Measurements from ENCODE around the gene MAP3K3. TPM values are rescaled to one million over a fixed set of nuclear protein-coding genes. Genes with fewer than 3 reads are reported as not detected.

Gene MAP3K3
- polyA plus RNA-seq, 1 donor: 27.6 TPM

DNA sequence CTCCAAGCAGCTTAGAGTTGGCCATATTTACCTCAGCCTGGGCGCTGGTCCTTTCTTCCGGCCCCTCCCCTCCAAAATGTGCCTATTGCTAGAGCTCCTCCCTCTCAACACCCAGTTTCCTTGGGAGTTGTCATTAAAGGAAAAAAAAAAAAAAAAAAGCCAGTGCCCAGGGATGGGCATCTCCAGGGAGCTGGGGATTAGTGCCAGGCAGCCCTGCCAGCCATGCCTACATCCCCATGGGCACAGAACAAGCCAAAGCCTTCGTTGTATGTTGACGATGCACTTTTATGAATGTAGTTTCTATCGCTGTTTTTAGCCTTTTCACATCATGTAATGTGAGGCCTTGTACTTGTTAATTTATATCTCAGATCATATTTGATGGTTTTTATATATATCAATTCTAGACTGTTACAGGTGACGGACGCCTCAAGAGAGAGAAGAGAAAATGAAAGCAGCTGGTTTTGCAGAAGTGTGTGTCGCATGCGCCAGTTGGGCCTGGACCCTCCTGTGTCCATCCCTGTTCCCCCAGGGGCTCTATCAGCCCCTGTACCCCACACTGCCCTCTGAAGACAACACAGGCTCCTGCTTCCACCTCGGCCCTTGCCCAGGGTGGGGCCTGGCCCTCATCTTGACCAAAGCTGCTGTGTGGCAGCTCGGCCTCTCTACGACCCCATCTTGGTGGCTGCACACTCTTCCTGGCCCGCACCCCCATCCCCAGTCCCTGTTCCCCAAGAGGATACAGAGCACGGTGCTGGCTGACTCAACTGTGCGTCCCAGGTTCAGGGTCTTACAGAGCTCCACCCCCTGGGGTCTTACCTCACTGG lies 72.9 kb downstream of the MAP3K3 start:
- DNase-seq: no peak

DNA sequence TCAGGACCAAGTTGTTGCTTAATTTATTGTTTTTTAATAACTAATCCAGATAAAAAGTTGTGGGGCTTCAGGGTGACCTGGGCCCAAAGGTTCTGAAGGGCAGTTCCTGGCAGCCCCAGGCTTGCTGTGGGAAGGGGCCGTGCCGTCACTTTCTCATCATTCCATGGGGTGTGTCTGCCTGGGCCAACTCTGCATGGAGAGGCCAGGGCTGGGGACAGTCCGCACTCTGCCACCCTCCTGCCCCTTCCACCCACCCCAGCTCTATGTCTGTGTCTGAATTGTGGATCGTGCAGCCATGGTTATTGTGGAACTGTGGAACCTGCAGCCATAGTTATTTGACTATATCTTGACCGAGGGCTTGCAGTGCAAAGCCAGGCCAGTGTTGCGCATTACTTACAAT lies 73.7 kb downstream of the MAP3K3 start:
- DNase-seq: no peak

DNA sequence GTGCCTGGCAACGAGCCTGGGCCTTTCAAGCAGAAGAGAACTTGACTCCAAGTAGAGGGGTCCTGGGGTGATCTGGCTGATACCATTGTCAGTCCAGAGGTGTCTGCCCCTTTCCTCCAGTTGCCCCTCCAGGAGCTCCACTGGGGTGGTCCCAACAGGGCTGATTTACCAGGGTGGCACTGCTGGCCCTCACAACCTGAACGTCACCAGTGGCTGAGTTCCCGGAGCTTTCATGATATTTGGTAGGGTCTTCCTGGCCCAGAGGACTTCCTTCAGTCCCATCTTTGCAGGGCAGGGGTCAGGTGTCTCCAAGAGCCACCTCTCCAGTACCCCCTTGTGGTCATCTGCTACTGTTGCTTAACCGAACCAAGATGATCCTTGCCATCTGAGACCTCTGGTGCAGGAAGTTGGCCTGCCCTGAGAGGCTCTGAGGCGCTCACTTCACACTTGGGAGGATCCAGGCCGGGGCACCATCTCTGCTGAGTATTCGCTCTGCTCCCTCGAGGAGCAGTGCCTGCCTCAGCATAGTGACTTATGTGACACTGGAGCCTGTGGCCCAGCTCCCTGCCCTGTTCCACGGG lies 74.3 kb downstream of the MAP3K3 start:
- no peak for DNase-seq

DNA sequence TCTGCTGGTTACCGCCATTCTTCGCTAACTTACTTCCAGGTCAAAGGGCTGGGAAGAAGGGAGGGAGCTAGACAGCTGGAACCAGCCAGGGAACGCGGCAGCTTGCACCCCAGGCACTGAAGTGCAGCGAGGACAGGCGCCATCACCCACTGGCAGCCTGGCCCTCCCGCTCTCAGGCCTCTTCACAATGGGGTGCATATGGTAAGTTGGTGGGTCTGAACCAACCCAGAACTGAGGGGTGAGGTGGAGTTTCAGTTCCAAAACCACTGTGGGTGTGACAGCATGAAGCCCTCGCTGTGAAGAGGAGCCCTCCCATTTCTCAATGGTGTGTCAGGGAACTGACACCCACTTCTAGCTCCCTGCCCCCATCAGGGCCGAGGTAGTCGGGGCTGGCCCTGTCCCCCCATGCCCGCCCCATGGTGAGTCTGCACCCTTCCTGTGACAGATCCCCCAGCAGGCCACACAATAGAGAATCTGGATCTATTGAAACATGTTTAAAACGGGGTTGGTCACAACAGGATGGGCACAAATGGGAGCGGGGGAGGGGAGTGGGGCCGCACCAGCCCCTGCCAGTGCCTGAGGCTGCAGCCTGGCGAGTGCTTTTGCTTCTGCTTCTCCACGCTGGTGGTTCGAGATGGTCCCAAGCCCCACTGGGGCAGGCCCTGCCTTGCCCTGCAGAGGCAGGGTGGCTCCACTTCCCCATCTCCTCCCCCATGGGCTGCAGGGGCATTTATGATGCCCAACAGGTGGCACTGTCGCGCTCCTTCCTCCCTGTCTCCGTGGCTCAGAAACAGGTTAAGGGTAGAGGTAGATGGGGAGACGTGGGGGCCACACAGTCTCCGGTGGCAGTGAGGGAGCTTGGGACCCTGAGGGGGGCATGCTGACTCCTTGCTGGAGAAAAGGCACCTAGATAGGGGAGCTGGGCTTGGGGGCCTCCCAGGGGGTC lies 75.4 kb downstream of the MAP3K3 start:
- no peak for DNase-seq

DNA sequence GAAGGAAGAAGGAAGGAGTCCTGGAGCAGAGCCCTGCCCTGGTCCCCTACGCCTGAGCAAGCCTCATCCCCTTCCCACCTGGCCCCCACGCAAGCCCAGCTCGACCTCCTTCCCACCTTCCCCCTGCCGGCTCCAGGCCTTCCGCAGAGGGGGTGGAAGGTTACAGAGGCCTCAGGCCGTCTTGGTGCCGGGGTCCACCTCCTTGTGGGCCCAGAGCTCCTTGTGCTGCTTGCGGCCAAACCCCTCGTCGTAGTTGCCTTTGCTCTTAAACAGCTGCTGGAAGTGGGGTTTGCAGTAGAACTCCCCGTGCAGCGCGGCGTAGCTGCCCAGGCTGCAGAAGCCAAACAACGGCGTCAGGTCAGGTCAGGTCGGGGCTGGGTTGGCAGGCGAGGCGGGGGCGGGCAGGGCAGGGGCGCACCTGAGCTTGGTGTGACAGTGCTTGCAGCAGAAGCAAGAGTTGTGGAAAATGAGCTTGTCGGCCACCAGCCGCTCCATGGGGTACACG lies 76.2 kb downstream of the MAP3K3 start:
- DNase-seq: no peak

DNA sequence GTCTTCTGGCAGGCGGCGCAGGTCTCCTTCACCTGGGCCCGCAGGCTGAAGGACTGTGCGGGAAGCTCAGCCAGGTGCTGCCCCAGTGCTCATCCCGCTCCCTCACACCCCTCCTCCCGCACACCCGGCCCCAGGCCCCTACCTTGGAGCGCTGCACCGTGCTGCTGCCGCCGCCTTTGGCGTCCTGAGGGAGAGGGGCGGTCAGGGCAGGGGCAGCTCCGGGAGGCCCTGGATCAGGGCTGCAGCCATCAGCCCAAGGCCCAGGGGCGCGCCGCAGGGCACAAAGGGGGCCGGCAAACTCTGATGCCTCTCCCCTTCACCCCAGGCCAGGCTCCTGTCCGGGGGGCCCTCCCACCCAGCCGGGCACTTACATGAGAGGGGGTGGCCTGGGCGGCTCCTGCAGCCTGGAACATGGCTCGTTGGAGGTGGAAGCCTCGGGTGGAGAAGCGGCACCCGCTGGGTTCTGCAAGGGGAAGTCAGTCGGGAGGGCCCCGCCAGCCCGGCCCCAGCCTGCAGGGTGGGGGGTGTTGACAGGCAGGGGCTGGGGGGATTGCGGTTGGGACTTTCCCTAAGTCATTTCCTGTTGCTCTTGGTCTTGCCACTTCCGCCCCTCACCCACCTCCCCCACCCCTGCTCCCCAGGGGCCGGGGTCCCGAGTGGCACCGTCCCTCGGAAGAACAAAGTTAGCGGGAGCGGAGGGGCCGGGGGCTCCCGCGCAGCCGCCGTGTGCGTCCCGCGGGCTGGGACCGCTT lies 76.8 kb downstream of the MAP3K3 start:
- peak; percentile 36 for DNase-seq

DNA sequence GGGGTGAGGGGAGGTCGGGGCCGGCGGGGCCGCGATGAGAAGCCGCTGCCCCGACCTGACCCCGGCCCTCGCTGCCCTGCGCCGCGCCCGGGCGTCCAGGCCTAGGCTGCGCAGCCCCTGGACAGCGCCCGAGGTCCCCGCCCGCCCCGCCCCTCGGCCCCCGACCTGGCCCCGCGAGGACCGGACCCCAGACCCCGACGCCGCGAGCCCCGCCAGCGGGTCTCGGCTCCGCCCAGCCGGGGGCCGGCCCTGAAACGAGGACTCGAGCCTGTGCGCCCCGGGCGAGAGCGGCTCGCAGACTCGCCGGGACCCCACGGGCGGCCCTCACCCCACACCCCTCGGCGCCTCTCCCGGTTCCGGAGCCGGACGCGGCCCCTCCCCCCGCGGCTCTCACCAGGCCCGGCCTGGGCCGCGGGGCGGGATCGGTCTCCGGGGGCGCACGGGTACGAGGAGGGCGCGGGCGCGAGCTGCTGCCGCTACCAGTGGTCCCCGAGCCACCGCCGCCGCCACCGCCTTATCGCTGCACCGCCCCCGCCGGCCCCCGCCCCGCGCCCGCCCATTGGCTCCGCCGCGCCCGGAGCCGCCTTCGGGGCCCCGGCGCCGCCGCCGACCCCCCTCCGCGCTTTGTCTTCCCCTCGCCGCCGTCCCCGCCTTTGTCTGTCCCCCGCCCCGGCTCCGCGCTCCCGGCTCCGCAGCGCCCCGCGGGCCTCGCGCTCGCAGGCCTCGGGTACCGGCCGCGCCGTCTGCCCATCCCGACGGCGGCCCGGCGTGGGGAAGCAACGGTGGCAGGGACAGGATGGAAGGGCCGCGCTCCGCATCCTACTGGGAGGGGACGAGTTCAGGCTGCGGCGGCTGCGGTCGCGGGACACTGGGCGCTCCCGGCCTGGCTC lies 77.7 kb downstream of the MAP3K3 start, which contains the start of gene LIMD2:
LIMD2 (minus strand) TSS at position 488 of the 890 bp plus-strand sequence. CDS start 827 bp downstream, outside the sequence.
- peak; percentile 42 for DNase-seq

DNA sequence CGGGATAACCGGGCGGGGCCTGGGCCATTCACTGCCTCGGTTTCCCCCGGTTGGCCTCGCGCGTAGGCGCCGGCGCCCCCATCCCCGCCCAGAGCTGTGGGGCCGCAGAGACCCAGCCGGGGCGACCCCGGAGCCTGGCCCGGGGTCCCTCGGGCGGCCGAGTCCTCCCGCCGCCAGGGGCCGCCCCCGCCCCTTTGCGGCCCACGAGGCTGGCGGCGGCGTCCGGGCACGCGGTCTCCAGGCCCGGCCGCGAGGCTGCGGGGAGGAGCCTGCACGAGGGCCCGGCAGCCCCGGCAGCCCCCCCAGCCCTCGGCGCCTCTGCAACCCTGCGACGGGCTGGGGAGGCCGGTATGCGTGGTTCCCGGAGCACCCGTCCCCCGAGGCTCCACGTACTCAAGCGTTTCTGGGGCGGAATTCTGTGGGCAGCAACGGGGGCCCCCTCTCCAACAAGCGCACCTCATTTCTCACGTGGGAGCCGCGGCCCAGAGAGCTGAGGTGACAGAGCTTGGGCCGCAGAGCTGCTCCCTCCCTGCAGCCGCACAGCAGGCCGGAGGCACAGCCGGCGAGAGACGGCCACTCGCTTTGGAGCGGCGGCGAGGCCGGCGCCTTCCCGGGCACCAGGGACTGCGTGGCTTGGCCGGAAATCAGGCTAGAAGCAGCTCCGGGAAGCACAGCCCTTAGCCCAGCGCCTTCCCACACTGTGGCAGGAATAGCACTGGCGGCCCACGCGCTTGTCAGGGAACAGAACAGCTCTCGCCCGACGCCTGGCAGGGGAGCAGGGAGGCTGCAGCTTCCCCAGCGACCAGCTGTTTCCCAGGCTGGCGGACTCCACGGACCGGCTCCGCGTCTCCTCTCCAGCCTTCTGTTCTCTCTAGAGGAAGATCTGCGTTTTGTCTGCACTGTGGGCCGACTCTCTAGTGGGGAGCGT lies 78.6 kb downstream of the MAP3K3 start:
- peak; percentile 34 for DNase-seq

DNA sequence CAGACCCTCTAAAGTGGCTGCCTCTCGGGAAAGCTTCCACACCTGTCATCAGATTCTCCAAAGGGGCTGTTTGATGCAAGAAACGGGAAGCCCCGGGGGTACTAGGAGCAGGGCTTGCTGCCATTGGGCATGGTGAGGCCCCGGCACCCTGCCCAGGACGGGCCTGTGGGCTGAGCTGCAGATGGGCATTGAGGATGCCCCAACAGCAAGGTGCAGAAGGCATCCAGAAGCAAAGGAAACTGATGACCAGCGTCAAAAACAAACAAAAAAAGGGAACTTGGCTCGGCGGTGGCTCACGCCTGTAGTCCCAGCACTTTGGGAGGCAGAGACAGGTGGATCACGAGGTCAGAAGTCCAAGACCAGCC lies 79.2 kb downstream of the MAP3K3 start:
- DNase-seq: no peak

DNA sequence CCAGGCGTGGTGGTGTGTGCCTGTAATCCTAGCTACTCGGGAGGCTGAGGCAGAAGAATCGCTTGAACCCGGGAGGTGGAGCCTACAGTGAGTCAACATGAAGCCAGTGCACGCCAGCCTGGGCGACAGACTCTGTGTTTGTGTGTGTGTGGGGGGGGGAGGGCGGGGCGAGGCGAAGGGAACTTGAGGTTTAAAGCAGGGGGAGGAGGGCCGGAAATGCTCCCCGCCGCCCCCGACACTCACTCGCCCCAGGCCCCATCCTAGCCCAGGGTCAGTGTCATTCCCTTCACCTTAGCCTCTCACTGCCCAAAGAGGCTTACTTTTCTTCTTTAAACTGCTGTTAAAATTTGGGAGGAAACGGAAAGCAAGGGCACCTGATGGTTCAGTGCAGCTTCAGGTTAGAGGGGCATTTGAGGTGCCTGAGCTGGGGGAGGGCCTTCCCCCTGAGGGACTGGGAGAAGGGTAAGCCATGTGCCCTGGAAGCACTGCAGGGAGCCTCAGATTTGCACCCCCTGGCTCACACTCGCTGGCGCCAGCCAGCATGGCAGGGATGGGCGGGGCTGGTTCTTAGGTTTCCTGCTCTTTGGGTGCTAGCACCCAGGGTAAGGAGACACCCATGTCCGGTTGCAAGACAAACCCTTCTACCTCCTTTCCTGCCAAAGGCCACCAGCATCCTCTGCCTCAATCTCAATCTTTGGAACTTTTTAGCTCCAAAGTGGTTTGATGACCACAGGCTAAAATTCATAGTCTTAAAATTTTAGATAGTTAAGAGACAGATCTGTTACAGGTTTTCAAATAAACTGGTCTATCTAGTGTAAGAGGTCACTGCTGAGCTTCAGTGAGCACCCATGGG lies 79.9 kb downstream of the MAP3K3 start:
- DNase-seq: no peak

DNA sequence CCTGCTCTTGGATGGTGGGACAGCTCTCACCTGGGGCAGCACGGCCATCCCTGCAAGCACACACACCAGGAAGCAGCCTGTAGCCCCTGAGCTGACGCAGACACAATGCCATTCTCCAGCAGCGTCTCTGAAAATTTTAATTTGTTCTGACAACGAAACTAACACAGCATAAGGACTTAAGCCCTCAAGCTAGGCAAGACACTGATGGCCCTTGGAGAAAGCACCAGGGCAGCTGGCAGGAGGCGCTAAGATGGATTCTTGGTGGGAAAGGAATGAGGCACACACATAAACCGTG lies 80.5 kb downstream of the MAP3K3 start:
- DNase-seq: no peak

DNA sequence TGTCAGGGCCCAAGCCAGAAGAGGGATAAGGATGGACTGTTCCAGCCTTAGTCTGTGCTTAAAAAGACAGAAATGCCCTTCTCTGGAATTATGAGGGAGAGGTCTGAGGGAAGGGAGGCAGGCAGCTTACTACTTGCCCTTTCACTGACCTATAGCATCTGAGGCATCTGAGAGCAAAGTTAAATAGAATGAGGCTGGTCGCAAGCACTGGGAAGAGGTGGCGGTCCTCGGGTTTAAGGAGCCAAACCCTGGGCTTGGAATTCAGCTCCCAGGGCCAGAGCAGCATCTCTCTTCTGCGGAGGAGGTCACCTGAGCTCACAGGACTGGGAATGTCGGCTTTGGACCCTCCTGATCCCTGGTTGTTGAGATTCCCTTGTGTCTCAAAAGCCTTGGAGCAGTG lies 80.8 kb downstream of the MAP3K3 start:
- DNase-seq: no peak

DNA sequence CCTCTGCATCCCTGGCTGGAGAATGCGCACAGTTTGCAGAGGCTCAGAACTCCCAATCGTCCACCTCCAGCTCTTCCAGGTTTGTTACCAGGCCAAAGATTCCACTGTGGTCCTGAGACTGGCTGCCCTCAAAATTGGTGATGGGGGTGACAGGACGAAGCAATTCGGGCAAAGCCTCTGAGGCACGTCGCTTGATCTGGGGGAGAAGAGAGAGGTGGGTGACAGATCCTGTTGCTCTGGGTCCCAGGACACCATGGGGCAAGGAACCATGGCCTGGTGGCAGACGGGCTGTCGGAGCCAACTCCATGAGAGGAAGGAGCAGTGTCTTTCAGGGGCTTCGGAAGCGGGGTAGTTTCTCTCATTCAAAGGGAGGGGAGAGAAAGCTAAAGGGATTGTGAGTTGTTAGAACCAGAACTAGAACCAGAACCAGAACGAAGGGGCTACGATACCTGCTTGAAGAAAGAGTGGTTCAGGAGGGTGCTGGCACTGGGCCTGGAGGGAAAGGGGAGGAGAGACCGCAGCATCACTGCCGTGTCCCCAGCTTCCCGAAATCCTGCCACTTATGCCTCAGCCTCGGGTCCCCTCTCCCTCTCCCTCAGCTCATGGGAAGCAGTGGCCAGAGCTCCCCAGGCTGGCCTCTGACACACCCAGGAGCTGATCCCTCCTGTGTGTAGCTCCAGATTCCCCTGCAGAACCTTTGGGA lies 81.5 kb downstream of the MAP3K3 start:
- DNase-seq: no peak

DNA sequence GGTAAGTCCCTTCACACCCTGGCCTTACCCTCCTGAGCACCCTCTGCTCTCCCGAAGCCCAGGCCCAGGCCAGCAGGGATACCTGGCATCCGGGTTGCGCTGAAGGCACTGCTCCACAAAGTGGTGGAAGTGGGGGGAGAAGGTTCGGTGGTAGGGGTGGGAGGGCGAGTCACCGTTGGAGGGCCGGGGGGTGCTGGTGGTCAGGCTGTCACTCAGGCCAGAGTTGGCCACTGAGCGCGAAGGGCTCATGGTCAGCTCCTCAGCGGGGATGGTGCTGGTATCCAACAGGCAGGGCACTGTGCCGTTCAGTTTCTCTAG lies 82.0 kb downstream of the MAP3K3 start:
- DNase-seq: no peak

DNA sequence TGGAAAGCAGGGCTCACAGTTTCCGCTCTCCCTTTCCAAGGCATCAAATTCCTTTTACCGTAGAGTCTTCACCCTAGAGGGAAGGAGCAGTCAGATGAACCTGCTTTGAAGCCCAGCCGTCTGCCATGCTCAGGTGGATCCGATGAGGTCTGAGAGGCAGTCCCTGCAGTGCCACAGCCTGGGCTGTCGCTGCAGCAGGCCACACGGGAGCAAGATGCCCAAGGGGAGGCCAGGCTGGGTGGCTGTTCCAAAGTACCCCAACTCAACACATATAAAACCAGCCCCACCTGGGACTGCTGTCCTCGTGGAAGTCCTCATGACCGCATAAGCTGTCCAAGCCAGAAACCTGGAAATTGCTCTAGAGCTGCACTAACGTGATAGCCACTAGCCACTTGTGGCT lies 82.6 kb downstream of the MAP3K3 start:
- no peak for DNase-seq

DNA sequence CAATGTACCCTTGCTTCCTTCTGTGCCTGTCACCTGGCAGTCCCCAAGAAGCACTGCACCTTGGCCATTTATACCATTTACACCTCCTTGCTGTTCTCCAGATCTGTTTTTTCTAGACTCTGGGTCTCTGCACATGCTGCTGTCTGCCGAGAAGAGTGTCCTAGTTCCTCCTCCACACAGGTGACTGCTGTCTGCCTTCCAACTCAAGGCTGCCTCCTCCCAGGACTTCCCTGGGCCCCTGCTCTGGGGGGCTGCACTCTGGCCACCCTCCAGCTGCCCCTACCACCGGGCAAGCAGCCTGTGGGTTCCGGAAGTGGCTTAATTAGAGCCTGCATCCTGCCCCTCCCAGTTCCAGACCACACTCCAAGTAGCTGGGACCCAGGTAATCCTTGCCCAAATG lies 83.4 kb downstream of the MAP3K3 start:
- DNase-seq: no peak

DNA sequence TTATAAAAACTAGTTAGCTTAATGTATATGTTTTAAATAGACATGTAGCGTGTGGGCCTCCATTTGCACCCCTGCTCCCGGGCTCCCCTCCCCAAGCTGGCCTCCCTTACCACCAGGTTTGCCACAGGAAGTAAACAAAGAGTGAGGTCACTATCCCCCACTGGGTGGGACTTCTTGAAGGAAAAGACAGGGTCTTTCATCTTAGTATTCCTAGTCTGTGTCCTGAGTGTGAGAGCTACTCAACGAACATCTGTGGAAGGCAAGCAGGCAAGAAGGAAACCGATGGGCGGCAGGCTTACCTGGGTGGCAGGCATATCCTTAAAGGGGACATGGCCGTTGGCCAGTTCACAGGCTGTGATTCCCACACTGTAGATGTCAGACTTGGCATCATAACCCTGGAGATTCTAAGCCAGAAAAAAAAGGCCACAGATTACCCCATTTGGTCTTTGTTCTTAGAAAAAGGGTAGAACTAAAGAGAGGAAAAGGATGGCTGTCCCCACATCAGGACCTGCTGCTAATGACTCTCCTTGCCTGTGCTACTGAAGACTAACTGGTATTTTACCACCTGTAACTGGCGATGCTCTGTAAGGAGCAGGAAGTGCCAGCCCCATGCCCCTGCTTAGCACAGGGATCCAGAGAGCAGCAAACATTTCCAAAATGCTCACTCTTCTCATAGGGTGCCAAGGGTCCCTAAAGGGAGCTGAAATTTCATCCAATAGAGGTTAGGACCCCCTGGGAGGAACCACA lies 84.3 kb downstream of the MAP3K3 start:
- no peak for DNase-seq

DNA sequence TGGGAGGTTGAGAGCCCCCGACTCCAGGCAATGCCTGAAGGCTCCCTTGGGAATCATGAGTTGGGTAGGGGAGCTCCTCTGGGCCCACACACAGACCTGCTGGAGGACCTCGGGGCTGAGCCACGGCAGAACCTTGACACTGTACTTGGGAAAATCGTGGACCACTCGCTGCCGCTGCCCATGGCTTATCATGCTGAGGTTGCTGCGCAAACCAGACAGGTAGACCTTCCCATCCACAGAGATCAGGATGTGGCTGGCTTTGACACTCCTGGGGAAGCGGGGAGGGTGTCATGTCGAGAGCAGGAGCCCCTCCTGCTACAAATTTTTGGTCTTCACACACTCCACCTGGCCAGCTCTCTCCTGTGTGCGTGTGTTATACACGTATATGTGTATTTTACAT lies 84.9 kb downstream of the MAP3K3 start:
- no peak for DNase-seq

All from hindlimb muscle (tissue), 1 donor.